HG03060 (cell line): Measurements from ENCODE around the gene ZNF507.
"Not testable (repeated sequence)": the region's sequence is repeated elsewhere in the genome, so short reads cannot be mapped to it uniquely, and the experiment has no call there.

Experiments
- ATAC-seq: cut with Tn5 transposase; IDR thresholded peaks from one replicate; pipeline ENCODE4 v1.9.1; 2021; ENCODE audit warnings: low read depth, moderate number of reproducible peaks; ENCODE audit not compliant: unreplicated experiment

ZNF507 gene

DNA sequence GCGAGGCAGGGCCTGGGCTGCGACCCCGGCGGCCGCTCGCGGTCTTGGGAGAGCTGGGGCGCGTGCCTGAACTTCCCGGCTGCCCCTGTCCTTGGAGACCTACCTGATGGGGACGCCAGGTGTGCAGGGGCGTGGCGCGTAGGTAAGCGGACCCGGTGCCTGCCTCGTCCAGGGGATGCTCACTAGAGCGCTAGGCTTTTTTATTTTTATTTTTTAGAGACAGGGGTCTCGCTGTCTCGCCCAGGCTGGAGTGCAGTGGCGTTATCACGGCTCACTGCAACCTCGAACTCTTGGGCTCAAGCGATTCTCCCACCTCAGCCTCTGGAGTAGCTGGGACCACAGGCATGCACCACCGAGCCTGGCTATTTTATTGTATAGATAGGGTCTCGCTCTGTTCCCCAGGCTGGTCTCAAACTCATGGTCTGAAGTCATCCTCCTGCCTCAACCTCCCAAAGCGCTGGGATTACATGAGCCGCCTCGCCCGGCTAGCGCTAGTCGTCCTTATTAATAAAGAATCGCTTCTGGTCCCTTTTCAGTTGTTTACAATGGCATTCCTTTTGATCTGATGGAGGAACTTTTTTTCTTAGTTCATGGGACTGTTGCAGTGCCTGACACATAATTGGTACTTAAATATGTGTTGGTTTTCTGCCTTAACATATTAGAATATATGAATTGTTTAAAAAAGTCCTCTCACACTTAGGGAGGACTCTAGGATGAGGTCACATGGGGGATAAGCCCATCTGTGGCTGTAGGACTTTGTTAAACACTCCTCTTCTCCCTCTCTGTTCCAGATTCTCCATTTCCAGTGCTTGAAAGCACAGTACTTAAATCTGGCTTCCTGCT is 61.0 kb downstream of the ZNF507 start:
- no peak for ATAC-seq

DNA sequence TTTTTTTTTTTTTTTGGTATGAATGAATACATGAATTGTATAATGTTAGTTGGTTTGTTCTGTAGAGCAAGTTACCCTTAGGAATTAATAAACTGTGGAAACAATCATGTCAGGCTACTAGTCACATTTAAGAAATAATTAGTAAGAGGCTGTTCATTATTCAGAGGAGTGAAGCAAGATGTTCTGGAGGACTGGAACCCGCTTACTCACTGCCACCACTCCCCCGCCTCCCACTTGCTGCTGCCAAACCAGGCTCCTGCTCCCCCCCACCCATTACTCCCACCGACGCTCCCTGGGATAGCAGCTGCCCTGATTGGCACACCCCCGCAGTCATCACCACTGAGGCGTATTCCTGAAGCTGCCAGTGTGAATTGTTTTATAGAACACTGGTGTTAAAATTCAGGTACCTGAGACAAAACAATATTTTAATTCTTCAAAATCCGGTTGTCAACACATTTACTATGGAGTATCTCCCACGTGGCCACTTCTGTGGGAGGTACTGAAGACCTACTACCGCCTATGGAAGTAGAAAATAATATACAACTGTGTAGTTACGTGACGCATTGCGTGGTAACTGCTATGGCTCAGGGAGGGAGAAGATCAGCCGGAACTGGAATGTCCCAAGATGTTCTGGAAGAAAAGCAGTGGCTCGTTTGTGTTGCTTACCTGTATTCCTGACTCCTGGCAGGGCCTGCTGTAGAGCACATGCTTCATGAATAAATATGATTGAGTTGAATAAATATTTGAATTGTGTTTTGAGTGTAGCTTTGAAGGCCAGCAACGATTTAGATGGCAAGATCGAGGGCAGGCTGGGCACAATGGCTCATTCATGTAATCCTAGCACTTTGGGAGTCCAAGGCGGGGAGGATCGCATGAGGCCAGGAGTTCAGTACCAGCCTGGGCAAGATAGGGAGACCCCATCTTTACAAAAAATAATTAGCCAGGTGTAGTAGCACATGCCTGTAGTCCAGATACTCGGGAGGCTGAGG is 61.9 kb downstream of the ZNF507 start:
- no peak for ATAC-seq

DNA sequence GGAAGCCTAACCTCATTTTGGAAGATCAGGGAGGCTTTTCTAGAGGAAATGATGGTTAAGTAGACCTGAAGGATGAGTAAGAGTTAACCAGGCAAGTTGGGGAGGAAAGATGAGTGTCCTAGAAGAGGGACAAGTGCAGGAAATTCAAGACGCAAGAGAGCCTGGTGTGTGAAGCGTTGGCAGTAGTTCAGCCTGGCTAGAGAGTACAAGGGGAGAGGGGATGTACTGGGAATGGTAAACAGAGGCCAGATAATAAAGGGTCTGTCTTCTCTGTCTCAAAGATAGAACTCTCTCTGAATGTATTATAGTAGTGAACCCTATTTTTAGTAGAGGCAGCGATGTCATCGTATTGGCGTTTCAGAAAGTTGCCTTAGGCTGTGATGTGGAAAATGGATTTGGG is 69.8 kb downstream of the ZNF507 start:
- no peak for ATAC-seq

DNA sequence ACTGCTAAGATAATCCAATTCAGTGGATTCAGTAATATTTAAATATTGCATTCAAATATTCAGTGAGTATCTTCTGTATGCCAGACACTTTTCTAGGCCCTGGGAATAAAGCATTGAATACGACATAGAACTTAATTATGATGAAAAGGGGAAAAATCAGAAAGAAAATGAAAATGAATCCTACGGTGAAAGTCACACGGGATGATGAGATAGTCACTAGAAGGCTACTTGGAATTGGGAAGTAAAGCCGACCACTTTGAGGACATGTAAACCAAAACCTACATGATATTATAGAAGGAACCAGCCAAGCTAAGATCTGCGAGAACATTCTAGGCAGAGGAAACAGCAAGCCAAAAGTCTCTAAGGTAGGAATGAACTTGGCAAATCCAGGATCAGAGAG is 70.3 kb downstream of the ZNF507 start:
- ATAC-seq = no peak

DNA sequence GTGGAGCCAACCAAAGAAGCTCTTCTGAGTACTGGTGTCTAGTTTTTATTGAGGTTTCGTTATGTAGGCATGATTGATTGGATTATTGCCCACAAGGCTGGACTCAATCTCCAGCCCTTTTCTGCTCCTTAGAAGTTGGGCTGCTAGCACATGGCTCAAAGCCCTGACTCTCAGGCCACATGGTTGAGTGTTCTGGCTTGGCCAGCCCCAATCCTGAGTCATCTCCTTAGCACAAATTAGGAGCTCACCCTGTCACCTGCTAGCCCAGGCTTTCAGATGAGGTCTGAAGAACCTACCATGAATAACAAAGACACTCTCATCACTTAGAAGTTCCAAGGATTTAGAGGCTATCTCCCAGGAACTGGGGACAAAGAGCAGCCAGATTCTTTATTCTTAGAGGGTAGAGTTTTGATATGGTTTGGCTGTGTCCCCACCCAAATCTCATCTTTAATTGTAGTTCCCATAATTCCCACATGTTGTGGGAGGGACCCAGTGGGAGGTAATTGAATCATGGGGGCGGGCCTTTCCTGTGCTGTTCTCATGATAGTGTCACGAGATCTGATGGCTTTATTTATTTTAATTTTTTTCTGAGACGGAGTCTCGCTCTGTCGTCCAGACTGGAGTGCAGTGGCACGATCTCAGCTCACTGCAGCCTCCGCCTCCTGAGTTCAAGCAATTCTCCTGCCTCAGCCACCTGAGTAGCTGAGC is 71.5 kb downstream of the ZNF507 start:
- ATAC-seq = no peak

DNA sequence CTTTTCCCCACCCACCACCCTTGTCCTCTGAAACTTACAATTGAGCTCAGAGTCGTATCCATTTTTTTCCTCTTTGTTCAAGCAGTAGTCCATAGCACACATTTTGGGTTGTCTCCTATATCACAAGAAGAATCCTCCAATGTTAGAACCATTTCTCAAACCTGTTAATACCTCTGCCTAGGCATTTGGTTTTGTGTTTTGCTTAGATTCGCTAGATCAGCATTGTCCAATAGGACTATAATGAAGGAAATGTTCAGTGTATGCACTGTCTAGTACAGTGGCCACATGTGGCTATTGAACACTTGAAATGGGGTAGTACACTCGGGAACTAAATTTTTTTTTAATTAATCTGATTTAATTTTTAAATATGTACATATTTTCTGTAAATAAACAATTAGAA is 72.7 kb downstream of the ZNF507 start:
- no peak for ATAC-seq

DNA sequence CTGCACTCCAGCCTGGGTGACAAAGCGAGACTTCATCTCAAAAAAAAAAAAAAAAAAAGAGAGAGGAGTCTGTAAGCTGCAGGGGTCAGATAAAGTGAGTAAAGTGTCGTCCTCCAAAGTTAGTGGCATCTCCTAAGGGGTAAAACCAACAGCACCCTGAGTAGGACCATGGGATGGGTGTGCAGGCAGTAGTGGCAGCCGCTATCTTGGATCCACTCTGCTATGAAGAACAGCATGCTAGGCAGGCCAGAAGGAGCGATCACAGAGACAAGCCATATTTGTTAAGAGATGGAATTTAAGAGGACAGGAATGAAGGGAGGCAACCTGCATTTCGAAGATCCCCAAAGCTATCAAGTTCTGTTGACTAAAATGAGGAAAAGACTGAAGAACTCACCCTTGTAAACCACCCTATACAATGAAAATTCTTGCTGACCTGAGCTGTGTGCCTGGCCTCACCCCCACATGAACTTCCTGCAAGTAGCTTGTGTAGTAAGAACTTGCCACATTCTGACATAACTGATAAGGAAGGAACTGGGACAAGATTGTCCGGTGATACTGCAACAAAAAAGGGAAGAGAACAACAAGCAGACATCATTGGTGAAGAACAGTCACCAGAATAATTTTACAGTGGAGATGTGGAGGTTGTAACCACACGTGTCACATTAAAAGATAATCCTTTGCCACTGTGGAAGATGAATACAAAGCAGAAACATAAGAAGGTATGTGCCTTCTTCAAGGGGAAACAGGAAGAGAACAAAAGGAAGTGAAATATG is 76.4 kb downstream of the ZNF507 start:
- ATAC-seq = no peak

DNA sequence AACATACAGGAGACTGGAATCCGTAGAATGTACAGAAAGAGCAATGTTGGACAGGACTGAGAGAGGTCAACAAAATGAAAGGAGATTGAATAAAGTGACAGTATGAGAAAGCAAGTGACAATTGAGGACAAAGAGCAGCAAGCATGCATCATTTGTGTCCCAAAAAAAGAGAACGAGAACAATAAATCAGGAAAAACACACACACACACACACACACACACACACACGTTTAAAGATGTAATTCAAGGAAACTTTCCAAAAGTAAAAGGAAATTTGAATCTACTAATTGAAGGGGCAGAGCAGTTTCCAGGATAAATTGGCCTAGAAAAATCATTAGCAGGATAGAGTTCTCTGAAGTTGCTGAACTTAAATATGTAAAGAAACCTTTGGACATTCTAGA is 77.0 kb downstream of the ZNF507 start:
- ATAC-seq = no peak

DNA sequence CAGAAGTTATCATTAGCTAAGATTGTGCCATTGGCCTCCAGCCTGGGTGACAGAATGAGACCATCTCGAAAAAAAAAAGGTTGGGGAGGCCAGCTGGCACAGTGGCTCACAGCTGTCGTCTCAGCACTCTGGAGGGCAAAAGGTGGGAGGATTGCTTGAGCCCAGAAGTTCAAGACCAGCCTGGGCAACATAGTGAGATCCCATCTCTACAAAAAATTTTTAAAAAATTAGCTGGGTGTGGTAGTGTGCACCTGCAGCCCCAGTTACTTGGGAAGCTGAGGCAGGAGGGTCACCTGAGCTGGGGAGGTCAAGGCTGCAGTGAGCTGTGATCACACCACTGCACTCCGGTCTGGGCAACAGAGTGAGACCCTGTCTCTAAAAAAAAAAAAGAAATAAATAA is 78.5 kb downstream of the ZNF507 start:
- not testable (repeated sequence) for ATAC-seq

DNA sequence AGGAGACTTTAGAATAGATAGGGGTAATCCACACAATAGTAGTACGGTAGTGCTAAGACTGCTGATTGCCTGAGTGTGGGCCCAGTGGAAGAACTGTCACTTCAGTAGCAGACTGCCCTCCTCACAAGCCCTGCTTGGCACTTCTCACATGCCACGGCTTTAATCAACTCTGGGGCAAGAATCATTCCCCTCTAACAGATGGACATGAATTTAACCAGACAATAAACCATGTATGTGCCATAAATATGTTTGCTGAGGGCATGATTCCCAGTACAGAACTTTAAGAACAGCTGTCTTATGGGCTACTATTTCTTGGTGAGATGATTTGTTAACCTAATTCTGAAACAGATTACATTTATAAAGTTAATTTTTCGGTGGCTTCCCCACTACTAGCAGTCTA is 82.1 kb downstream of the ZNF507 start:
- no peak for ATAC-seq

DNA sequence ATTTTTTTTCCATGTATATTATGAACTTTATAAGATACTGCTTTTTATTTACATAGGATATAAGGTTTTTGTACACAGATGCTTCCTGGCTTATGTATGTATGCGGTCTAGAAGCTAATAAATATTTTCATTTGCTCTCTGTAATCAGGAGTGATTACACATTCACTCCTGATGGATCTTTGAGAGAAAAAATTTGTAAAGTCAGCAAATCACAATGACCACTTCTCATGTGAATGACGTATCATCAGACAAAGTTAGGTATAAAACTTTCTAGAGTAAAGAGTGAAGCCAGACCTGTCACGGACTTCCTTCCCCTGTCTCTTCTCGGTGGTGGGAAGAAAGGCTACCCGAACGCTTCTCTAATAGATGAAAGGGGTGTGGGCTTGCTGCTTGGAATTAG is 91.3 kb downstream of the ZNF507 start:
- no peak for ATAC-seq

DNA sequence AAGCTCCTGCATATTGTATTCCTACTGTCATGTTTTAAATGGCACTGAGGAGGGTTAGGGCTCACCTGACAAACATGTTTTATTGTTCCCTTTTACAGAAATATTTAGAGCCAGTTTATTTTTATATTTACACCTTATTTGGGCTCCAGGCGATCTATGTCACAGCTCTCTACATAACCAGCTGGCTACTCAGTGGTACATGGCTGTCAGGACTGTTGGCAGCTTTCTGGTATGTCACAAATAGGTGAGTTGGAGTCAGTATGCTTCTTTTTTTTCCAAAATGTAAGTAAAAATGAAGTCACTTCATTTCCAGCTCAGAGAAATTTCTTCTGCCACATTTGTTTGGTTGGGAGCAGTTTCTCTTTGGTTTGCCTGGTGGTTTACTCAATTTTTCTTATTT is 91.7 kb downstream of the ZNF507 start:
- ATAC-seq = no peak
